Measurements from ENCODE around the gene NPAS3.

Gene NPAS3

GRCh38 chr14:33040372-33041140 lies 101.9 kb downstream of the NPAS3 start:
- Histone ChIP-seq H3K79me1 (ENCODE audit: low read length) (no peaks in the 10 kb centered on the region), H3K14ac (ENCODE audit: low read length) (no peak overlapping the region), H2AK5ac (ENCODE audit: low read length) (no peak overlapping the region), H3K36me3 (ENCODE audit: control insufficient read depth in 1 of 2, insufficient read depth in 2 of 2, low read length in 2 of 2) (no peaks in the 10 kb centered on the region), H2BK5ac (ENCODE audit: low read depth, low read length, poor library complexity) (no peak overlapping the region), H2BK12ac (ENCODE audit: low read length) (no peak overlapping the region), H2BK120ac (ENCODE audit: insufficient read depth, low read length, poor library complexity) (no peak overlapping the region), H3K9me3 (ENCODE audit: insufficient read depth, low read depth, low read length) (no peaks in the 10 kb centered on the region), H3K27me3 (ENCODE audit: insufficient read depth, low read length) (no peaks in the 10 kb centered on the region), H3K4me2 (ENCODE audit: low read length) (no peak overlapping the region), H2AFZ (ENCODE audit: insufficient read depth, low read length, poor library complexity) (no peak overlapping the region), H4K91ac (ENCODE audit: low read depth, low read length) (no peak overlapping the region), H3K27ac (ENCODE audit: low read depth, low read length) (no peak overlapping the region), H3K23ac (ENCODE audit: low read length) (no peak overlapping the region), H3K79me2 (ENCODE audit: control insufficient read depth, insufficient read depth, low read length, poor library complexity) (no peaks in the 10 kb centered on the region), H3K9ac (ENCODE audit: low read length) (no peak overlapping the region), H3K4ac (ENCODE audit: low read depth, low read length) (no peak overlapping the region), H4K8ac (ENCODE audit: low read depth, low read length) (no peak overlapping the region), H4K12ac (ENCODE audit: low read depth, low read length) (no peak overlapping the region), H3K4me1 (ENCODE audit: control insufficient read depth in 1 of 2, insufficient read depth in 2 of 2, low read length in 2 of 2) (no peaks in the 10 kb centered on the region), H3K4me3 (ENCODE audit: low read depth, low read length) (no peak overlapping the region), H3K18ac (ENCODE audit: low read length) (no peak overlapping the region)
- no CpG with 5 or more reads among the region's 3 CpGs for WGBS (ENCODE audit: extremely low coverage, insufficient coverage, insufficient read length)
- DNase-seq = no peak

DNA sequence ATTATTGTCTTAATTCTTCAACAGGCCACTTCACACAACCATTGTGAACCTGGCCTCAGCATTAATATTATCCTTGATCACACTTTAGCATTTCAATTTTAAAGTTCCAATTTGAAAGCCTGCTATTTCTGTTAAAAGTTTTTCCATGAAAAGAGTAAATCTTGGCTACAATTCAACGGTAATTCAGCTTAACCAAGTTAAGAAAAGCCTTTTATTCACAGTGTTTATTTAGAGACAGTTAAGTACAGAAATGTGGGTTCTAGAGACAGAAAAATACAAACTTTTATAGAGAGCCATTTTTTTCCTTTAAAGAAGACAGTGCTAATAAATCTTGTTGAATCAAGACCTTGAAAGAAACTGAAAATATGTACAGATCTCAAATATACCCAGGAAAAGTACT lies 103.9 kb downstream of the NPAS3 start:
- Histone ChIP-seq H4K12ac (ENCODE audit: low read depth, low read length) (no peak overlapping the region), H3K9ac (ENCODE audit: low read length) (no peak overlapping the region), H3K18ac (ENCODE audit: low read length) (no peak overlapping the region), H3K4me3 (ENCODE audit: low read depth, low read length) (no peak overlapping the region), H2AFZ (ENCODE audit: insufficient read depth, low read length, poor library complexity) (no peak overlapping the region), H2BK120ac (ENCODE audit: insufficient read depth, low read length, poor library complexity) (no peak overlapping the region), H3K36me3 (ENCODE audit: control insufficient read depth in 1 of 2, insufficient read depth in 2 of 2, low read length in 2 of 2) (no peaks in the 10 kb centered on the region), H3K9me3 (ENCODE audit: insufficient read depth, low read depth, low read length) (no peaks in the 10 kb centered on the region), H3K4ac (ENCODE audit: low read depth, low read length) (no peak overlapping the region), H3K4me1 (ENCODE audit: control insufficient read depth in 1 of 2, insufficient read depth in 2 of 2, low read length in 2 of 2) (no peaks in the 10 kb centered on the region), H4K91ac (ENCODE audit: low read depth, low read length) (no peak overlapping the region), H2BK12ac (ENCODE audit: low read length) (no peak overlapping the region), H3K4me2 (ENCODE audit: low read length) (no peak overlapping the region), H3K79me2 (ENCODE audit: control insufficient read depth, insufficient read depth, low read length, poor library complexity) (no peaks in the 10 kb centered on the region), H3K23ac (ENCODE audit: low read length) (no peak overlapping the region), H3K14ac (ENCODE audit: low read length) (no peak overlapping the region), H3K27ac (ENCODE audit: low read depth, low read length) (no peak overlapping the region), H3K79me1 (ENCODE audit: low read length) (no peaks in the 10 kb centered on the region), H3K27me3 (ENCODE audit: insufficient read depth, low read length) (no peaks in the 10 kb centered on the region), H4K8ac (ENCODE audit: low read depth, low read length) (no peak overlapping the region), H2BK5ac (ENCODE audit: low read depth, low read length, poor library complexity) (no peak overlapping the region), H2AK5ac (ENCODE audit: low read length) (no peak overlapping the region)
- no peak for DNase-seq
- no CpG with 5 or more reads among the region's 1 CpG for WGBS (ENCODE audit: extremely low coverage, insufficient coverage, insufficient read length)

DNA sequence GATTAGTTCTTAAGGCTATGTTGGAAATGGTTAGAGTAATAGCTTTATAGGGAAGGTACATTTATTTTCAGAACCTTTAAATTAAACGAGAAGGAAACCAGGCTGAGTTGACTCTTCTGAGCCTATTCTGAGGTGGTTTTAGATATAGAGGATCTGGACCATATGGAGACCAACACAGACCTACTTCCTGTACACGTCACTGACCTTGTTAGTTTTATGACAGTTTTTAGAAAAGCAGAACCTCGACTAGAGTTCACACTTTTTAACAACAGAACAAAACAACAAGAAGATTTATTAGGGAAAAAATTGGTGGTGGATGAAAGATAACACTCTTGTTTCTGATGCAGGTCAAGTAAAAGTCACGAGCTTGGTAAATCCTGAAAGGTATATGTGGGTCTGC lies 107.1 kb downstream of the NPAS3 start:
- Histone ChIP-seq H3K79me1 (ENCODE audit: low read length) (no peaks in the 10 kb centered on the region), H3K14ac (ENCODE audit: low read length) (no peak overlapping the region), H3K4ac (ENCODE audit: low read depth, low read length) (no peak overlapping the region), H3K27ac (ENCODE audit: low read depth, low read length) (no peak overlapping the region), H4K12ac (ENCODE audit: low read depth, low read length) (no peak overlapping the region), H3K9ac (ENCODE audit: low read length) (no peak overlapping the region), H3K23ac (ENCODE audit: low read length) (no peak overlapping the region), H3K18ac (ENCODE audit: low read length) (no peak overlapping the region), H3K79me2 (ENCODE audit: control insufficient read depth, insufficient read depth, low read length, poor library complexity) (no peaks in the 10 kb centered on the region), H3K4me1 (ENCODE audit: control insufficient read depth in 1 of 2, insufficient read depth in 2 of 2, low read length in 2 of 2) (no peaks in the 10 kb centered on the region), H3K4me3 (ENCODE audit: low read depth, low read length) (no peak overlapping the region), H2BK12ac (ENCODE audit: low read length) (no peak overlapping the region), H3K4me2 (ENCODE audit: low read length) (no peak overlapping the region), H2AK5ac (ENCODE audit: low read length) (no peak overlapping the region), H2BK120ac (ENCODE audit: insufficient read depth, low read length, poor library complexity) (no peak overlapping the region), H2AFZ (ENCODE audit: insufficient read depth, low read length, poor library complexity) (no peak overlapping the region), H3K9me3 (ENCODE audit: insufficient read depth, low read depth, low read length) (no peaks in the 10 kb centered on the region), H4K8ac (ENCODE audit: low read depth, low read length) (no peak overlapping the region), H3K27me3 (ENCODE audit: insufficient read depth, low read length) (no peaks in the 10 kb centered on the region), H4K91ac (ENCODE audit: low read depth, low read length) (no peak overlapping the region), H3K36me3 (ENCODE audit: control insufficient read depth in 1 of 2, insufficient read depth in 2 of 2, low read length in 2 of 2) (no peaks in the 10 kb centered on the region), H2BK5ac (ENCODE audit: low read depth, low read length, poor library complexity) (no peak overlapping the region)
- no CpG with 5 or more reads among the region's 4 CpGs for WGBS (ENCODE audit: extremely low coverage, insufficient coverage, insufficient read length)
- no peak for DNase-seq

DNA sequence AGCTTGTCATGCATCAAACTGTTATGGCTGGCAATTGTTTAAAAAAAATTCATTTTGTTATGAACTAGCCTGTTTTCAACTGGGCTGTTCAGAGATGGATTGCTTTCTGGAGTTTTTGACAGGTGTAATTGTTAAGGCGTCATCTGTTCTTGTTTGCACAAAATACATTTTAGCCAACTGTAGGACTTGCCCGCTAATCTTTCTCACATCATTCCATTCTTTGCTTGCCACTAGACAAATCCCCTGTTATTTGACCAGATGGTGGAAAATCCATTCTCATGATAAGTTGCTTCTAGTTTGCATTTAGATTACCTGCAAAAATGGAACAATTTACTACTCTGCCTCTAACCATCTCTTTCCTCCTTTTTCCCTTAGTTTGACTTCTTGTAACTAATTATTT lies 114.3 kb downstream of the NPAS3 start:
- no peak overlapping the region for H3K4me2 ChIP-seq (ENCODE audit: low read length)
- H3K9ac ChIP-seq (ENCODE audit: low read length) = no peak overlapping the region
- no peak overlapping the region for H3K18ac ChIP-seq (ENCODE audit: low read length)
- no peak overlapping the region for H2AFZ ChIP-seq (ENCODE audit: insufficient read depth, low read length, poor library complexity)
- no peaks in the 10 kb centered on the region for H3K79me2 ChIP-seq (ENCODE audit: control insufficient read depth, insufficient read depth, low read length, poor library complexity)
- H3K14ac ChIP-seq (ENCODE audit: low read length) = no peak overlapping the region
- H3K27ac ChIP-seq (ENCODE audit: low read depth, low read length) = no peak overlapping the region
- no peak overlapping the region for H3K4ac ChIP-seq (ENCODE audit: low read depth, low read length)
- no peak overlapping the region for H4K8ac ChIP-seq (ENCODE audit: low read depth, low read length)
- WGBS (ENCODE audit: extremely low coverage, insufficient coverage, insufficient read length) = no CpG with 5 or more reads among the region's 2 CpGs
- no peaks in the 10 kb centered on the region for H3K36me3 ChIP-seq (ENCODE audit: control insufficient read depth in 1 of 2, insufficient read depth in 2 of 2, low read length in 2 of 2)
- no peak overlapping the region for H2AK5ac ChIP-seq (ENCODE audit: low read length)
- no peak overlapping the region for H2BK120ac ChIP-seq (ENCODE audit: insufficient read depth, low read length, poor library complexity)
- H4K12ac ChIP-seq (ENCODE audit: low read depth, low read length) = no peak overlapping the region
- H3K27me3 ChIP-seq (ENCODE audit: insufficient read depth, low read length) = no peaks in the 10 kb centered on the region
- H3K4me3 ChIP-seq (ENCODE audit: low read depth, low read length) = no peak overlapping the region
- H2BK5ac ChIP-seq (ENCODE audit: low read depth, low read length, poor library complexity) = no peak overlapping the region
- no peaks in the 10 kb centered on the region for H3K79me1 ChIP-seq (ENCODE audit: low read length)
- no peaks in the 10 kb centered on the region for H3K4me1 ChIP-seq (ENCODE audit: control insufficient read depth in 1 of 2, insufficient read depth in 2 of 2, low read length in 2 of 2)
- H3K23ac ChIP-seq (ENCODE audit: low read length) = no peak overlapping the region
- no peak overlapping the region for H4K91ac ChIP-seq (ENCODE audit: low read depth, low read length)
- DNase-seq = no peak
- H3K9me3 ChIP-seq (ENCODE audit: insufficient read depth, low read depth, low read length) = no peaks in the 10 kb centered on the region
- no peak overlapping the region for H2BK12ac ChIP-seq (ENCODE audit: low read length)

Data from trophoblast cell (in vitro differentiated cells and primary cell).